Glomerular endothelial cell (primary cell): Measurements from ENCODE around the gene POLR3GL. TPM values are rescaled to one million over a fixed set of nuclear protein-coding genes. Genes with fewer than 3 reads are reported as not detected.

Experiments
- DNase-seq: peaks from one replicate; pipeline ENCODE4 v3.0.0-alpha.2; 2011; ENCODE audit warnings: low read depth, low spot score; ENCODE audit errors: extremely low read depth
- total RNA-seq: library from RNA; depleted of rRNA; stranded (reverse); fragments of >200 nt; gene quantifications from 2 replicates; pipeline ENCODE4 v1.2.3, GENCODE V29; 2015

The POLR3GL gene
- total RNA-seq, 1 donor from 2014 or later, result 13.4 TPM

DNA sequence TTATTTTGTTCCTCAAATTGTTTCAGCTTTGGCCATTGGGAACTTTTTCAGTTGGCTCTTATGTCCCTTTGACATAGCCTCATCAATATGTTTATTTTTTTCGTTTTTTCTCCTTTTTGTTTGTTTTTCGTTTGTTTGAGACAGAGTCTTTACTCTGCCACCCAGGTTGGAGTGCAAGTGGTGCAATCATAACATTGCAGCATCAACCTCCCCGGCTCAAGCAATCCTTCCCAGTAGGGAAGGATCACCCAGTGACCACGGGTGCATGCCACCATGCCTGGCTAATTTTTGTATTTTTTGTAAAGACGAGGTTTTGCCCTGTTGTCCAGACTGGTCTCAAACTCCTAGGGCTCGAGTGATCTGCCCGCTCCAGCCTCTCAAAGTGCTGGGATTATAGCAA, 8.1 kb downstream of the POLR3GL start:
- DNase-seq, result no peak

DNA sequence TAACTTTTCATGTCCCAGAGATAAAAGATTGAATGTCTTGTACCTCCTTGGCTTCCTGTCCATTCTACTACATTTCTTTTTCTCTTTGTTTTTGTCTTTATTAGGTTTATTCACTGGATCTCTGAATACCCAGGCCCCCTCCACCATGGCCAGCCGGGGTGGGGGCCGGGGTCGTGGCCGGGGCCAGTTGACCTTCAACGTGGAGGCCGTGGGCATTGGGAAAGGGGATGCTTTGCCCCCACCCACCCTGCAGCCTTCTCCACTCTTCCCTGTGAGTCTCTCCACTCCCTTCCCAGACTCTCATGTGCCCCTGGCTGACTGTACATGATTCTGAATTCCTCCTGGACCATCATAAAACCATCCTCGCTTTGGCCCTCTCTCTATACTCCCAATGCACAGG, 10.2 kb downstream of the POLR3GL start:
- DNase-seq, result no peak

DNA sequence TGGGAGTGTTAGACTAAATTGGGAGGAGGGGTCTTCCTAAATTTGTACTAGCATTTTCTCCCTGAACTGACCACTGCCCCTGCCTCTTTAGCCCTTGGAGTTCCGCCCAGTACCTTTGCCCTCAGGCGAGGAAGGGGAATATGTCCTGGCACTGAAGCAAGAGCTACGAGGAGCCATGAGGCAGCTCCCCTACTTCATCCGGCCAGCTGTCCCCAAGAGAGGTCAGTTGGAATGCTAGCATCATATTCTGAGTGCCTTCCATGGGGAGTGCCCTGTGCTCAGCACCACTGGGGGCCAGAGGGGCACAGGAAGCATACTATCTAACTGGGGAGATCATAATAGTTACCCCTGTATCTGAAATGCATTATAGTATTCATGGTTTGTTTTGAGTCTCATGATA, 10.7 kb downstream of the POLR3GL start:
- DNase-seq, result no peak

DNA sequence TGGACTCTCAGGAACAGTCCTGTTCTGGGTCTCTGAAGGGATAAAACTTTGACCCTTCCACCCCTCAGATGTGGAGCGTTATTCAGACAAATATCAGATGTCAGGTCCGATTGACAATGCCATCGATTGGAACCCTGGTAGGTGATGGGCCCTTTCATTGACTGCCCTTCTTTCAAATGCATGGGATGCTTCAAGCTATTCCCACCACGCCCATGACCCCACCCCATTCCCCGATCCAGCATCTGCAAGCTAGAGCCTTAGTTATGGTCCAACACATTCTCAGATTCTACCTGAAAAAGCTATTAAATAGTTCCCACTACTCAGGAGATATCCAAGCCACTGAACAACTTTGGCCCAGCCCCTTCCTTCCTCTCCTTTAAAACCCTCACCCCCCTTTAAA, 12.5 kb downstream of the POLR3GL start:
- DNase-seq, result no peak

DNA sequence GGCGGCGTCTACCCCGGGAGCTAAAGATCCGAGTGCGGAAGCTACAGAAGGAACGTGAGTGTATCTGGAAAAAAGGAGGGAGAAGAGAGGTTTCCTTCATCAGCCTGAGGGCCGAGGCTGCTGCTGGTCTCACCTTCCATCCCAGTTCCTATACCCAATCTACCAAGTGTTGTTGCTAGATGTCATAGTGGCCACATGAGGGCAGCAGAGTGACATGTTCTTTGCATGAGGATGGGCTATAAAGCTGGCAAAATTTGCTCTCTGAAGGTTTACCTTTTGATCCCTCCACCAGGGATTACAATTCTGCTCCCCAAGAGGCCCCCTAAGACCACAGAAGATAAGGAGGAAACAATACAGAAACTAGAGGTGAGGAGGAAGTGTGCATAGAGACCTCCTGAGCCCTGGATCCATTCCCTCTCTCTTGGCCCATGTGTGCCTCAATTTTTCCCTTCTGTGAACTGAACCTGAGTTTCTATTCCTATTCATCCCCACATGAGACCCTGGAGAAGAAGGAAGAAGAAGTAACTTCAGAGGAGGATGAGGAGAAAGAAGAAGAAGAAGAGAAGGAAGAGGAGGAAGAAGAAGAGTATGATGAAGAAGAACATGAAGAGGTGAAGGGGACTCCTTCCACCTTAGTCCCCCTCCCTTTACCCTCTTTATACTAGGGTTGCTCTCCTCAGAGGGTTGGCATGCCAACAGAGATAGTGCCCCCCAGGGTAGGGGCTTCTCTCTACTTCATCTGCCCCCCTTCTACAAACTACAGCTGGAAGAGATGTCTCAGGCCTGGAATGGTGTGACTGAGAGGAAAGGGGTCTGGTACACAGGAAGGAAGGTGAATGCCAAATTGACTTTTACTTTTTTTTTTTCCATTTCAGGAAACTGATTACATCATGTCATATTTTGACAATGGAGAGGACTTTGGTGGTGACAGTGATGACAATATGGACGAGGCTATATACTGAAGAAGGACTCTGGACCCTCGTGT, 13.3 kb downstream of the POLR3GL start:
- no peak for DNase-seq

DNA sequence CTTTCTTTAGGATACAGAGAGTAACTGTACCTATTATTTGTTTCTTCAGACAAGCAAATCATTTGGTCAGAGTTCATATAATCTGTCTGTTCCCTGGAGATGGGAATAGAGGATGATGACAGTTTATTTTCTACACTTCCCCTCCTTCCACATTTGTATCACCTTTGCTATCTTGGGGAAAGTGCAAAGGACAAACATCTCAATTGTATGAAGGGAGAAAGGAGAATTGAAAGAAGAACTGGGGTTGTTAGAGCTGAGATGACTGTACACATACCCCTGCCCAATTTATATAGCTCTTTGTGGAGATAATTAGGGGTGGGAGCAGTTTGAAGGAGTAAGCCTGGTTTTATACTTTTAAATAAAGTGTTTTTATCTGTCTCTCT, 14.0 kb downstream of the POLR3GL start:
- DNase-seq, result no peak

DNA sequence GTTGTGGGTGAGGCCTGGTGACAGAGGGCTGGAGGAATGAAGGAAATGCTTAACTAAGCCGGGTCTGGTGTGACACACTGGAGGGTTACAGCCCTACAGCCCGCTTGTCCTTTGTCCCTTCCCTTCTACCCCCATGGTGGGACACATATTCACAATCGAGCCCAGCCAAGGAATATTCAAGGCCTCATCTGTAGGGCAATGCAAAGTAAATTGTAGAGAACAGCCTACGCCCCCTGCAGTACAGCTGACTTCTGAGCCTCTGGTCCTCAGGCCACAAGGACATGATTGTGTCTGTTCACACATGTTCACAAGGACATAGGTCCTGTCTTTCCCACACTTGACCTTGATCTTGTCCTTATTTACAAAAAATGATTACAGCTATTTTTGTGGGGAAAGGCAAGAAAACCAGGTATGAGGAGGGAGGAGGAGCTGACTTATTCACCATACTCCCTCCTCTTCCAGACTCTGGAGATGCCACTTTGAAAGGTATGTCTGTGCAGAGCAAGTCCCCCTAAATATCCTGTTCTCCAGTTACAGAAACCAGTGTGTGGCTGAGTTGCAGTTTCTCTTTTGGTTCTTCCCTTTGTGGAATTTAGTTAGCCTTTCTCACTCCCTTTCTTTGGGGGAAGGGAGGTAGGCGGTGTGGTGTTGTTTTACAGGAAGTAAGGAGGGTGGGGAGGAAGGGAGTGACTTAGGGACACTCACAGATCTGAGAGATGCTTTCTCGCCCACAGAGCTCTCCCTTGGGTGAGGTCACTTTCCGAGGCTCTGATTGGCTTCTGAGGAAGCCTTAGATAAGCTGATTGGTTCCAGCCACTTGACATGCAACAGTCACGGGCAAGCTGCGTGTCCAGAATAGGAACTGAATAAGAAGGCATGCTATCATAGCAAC, 14.6 kb downstream of the POLR3GL start:
- DNase-seq, result peak; percentile 90

DNA sequence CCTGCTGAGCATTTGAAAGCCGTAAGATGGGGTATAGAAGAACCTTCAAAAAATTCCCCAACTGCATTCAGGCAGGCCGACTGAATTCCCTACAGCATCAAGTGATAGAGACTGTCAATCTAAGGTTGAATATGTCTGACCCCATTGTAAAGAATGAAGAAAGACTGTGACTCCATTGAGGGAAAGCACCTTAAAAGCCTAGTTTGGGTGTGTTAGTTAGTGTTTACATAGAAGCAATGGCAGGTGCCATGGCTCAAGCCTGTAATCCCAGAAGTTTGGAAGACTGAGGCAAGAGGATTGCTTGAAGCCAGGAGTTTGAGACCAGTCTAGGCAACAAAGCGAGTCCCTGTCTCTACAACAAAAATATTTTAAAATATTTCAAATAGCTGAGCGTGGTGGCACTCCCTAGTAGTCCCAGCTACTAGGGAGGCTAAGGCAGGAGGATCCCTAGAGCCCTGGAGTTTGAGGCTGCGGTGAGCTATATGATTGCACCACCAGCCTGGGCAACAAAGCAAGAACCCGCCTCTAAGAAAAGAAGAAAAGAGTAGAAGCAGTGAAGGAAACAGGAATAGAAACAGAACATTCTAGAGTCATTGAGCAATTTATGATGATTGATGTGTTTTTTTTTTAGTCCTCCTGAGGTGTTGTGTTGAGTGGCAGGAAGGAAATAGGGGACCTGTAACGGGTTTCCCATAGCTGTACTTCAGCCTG, 15.4 kb downstream of the POLR3GL start:
- no peak for DNase-seq

DNA sequence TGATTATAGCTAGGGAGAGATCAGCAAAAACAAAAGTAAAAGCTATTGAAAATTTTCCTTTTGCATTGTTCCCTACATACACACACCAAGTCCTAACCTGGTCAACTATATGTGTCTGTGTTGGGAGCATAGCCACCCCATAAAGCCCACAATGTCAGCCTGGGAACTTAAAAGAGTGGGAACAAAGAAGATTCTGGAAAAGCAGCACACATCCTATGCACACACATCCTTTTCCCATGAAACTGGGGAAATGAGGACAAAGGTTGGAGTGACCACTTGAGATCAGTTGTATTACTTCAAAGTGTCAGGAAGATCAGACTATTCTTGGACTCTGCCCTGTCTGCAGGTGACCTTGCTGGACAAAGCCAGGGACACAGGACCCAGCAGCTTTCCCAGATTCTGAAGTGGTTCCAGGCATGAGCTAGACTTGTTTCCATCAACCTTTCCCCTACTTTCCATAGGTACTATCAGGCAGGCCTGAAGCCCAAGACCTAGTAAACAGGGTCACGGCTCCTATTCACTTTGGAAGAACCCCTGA, 16.0 kb downstream of the POLR3GL start:
- no peak for DNase-seq

DNA sequence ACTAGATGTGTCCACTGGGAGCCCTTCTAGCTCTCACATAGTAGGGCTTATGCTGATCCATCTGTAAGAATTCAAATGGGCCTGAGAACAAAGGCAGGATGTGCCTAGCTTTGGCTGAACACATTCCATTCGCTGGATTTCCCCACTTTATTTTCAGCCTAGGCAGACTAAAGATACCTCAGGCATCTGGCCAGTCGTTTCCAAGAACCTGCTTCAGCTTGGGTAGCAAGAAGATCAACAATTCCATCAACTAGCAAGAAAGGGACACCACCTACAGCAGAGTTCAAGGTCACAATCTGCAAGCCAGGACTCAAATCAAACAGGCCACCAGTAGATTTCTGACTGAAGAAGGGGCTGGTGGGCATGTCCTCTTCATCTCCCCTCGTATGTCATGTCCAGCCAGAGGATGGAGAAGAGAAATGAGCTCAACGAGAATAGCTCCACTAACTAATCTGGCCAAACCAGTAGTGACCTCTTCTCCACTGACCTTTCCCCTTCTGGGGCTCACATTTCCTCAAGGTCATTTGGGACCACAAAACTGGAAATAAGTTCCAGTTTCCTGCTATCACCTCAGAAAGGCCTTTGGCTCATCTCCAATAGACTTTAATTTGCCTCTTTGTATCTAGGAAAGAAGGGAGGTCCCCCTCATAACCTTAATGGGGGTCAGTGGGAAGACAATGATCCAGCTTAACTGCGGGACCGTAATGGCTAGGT, 17.7 kb downstream of the POLR3GL start:
- no peak for DNase-seq

DNA sequence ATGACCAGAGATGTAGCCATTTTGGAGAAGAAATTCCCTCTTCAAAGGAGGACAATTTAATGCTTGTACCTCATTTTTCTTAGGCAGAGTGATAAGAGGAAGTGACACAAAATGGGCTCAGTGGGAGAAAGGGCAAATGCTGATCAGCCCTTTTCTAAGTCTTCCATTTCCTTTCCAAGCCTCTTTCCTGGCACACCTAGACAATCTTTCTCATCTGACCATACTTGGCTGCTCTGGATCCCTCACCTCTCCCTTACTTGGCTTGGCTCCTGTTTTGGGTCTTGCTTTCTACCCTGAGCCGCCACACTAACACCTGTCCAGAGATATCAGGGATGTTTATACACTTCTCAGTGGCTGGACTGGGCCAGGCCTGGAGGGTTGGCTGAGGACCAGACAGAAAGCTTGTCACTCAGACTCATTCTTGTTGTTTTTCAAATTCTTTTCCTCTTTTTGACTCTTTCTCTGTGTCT, 18.8 kb downstream of the POLR3GL start:
- no peak for DNase-seq

DNA sequence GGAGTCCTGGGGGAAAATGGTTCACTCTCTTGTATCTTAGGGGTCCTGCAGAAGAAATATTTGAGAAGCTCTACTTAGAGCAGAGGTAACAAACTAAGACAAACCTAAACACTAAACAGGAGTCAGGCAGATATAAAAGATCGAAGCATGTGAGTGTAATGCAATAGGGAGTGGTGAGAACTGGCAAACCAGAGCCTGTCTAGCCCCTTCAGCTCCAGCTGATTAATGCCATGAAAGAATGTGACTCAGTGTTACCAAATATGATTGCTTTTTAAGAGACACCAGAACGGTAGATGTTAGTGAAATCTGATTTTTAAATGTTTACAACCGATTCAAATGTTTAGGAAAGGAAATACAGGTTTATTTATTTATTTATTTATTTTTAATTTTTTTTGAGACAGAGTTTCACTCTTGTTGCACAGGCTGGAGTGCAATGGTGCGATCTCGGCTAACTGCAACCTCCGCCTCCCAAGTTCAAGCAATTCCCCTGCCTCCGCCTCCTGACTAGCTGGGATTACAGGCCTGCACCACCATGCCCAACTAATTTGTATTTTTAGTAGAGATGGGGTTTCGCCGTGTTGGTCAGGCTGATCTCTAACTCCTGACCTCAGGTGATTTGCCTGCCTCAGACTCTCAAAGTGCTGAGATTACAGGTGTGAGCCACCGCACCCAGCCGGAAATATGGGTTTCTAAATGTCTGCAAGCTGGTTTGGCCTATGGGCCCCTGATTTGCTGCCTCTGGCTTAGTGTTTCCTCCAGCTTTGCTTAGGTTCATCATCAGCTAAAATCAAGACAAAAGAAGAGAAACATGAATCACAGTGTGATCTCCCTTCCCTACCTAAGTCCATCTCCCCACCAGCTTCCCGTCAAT, 19.7 kb downstream of the POLR3GL start:
- no peak for DNase-seq

DNA sequence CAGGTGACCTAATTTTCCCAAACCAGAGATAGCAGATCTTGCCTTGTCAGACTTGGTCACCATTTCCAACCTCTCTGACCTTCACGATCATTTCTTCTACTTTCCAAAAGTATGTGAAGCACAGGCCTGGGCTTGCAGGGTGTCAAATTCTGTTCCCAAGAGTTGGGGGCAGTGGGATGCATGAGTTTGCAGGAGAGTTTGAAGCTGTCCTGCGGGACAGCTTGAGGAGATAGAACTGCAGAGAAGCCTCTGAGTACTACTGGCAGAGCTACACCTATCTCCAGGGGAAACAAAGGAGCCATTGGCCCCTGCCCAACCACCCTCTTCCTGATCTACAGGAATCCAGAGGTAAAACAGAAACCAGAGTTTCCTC, 20.6 kb downstream of the POLR3GL start:
- DNase-seq, result no peak

DNA sequence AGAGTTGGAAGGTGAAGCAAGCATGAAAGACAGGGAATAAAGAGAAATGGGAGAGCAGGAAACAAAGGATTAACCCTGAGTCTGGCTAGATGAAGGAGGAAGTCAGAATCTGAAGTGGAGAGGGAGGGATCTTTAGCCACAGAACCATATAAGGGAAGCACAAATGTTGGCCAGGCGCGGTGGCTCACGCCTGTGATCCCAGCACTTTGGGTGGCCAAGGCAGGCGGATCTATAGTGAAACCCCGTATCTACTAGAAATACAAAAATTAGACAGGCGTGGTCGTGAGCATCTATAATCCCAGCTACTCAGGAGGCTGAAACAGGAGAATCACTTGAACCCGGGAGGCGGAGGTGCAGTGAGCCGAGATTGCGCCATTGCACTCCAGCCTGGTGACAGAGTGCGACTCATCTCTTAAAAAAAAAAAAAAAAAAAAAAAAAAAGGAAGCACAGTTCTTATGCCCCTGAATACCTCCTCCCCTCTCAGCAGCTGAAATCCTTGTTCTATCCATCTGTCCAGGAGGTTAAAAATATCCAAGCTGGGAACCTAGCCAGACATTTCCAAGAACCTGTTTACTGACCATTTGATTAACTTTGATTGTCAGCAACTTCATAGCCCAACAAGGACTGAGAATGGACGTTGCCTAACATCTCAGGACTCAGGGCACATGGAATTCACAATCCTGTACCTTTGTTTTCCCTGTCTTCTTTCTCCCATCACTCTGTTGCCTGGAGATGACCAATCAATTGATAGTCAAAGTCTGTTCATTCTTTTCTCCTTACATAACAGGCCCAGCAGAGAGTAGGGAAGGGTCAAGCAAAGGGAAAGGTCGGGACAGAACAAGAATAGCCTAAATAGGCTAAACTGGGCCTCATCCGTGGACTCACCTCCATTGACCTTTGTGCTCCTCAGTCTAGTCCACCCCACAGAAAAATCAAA, 21.3 kb downstream of the POLR3GL start:
- DNase-seq, result no peak

DNA sequence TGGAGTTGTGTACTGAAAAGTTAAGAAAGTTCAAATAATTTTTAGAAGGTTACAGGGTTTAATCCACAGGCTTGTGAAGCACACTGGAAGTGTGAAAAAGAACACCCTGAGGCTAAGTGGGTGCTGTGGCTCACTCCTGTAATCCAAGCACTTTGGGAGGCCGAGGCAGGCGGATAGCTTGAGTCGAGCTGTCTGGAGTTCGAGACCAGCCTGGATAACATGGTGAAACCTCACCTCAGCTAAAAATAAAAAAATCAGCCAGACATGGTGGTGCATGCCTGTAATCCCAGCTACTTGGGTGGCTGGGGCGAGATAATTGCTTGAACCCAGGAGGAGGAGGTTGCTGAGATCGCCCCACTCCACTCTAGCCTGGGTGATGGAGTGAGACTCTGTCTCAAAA, 22.1 kb downstream of the POLR3GL start:
- no peak for DNase-seq

DNA sequence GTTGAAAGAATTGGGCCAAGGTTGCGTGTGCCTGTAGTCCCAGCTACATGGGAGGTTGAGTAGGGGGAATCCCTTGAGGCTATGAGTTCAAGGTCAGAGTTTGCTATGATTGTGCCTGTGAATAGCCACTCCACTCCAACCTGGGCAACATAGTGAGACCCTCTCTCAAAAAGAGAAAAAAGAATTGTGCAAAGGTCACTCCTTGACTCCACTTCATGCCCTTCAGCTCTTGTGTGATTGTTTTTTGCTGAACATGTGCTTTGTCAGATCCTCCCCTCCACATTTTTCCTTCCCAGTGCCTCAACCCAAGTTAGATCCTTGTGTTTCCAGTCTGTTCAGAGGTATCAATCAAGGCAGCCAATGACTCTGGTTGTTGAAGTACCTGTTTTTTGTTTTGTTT, 23.4 kb downstream of the POLR3GL start:
- DNase-seq, result no peak

DNA sequence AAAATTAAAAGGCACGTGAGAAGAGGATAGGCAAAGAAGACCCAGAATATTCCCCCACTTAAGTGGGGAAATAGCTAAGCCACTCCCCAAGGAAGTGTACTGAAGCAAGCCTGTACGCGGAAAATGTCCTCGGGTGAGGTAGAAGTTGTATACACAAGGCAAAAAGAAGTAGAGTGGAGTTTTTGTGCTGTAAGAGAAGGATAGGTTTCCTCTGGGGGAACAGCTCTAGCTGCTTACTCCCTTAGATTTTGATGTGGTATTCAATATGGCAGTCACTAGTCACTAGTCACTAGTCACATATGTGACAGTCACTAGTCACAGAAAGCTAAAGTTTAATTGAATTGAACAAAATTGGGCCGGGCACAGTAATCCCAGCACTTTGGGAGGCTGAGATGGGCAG, 24.3 kb downstream of the POLR3GL start:
- DNase-seq, result no peak

DNA sequence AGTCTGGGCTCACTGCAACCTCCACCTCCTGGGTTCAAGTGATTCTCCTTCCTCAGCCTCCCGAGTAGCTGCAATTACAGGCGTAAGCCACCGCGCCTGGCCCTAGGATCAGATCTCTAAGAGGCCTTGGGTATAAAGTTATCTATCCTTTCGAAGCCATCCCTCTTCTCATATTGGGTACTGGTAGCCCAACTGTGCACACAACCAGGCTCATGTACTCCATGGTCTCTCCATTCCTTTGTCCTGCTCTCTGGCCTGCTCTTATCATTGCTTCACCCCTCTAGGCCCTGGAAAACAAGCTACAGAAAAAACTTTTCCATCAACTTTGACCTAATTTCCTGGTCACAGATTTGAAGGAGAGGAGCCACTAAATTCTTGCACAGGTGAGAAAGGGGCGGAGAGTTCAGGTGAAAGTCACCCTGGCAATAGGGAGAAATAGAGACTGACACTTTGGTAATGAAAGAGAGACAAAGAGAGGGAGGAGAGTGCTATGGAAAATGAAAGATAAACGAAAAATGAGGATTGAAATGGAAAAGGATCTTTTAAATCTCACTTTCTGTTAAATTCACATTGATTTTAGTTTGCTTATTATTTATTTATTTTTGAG, 25.9 kb downstream of the POLR3GL start:
- DNase-seq, result no peak
